ENCODE results near the gene NFIA. TPM values are rescaled to one million over a fixed set of nuclear protein-coding genes. Genes with fewer than 3 reads are reported as not detected.

NFIA gene
- polyA plus RNA-seq, 3 donors = 3.9 to 25.9 (median 18.2) TPM

DNA sequence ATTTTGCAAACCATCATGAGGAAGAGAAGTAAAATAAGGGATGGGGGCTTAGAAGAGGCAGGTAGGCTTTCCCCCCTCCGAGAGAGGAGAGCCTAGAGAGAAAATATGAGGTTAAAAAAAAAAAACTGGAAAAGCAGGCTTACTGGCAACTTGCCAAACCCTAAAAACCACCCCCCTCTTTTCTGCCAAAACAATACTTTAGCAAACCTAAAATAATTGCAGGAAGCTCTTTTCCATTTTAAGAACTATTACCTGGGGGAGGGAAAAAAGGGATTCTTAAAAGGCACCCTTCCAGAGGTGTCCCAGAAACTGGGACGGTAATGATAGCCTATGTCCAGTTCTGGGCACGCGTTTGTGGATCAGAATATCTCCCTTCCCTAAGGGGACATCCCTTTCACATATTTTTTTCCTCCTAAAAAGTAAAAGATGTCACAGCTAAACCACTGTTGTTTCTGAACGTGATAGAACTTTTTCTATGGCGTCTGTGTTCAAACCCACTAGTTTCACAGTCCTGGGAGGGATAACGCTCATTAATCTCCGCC is 1.1 kb upstream of the NFIA start:
- no peak overlapping the region for H3K27ac ChIP-seq (ENCODE audit: low read depth, low read length)
- WGBS, 3 donors = 3 to 4% (median 4%) methylated on average over 8 of the region's 8 CpGs

DNA sequence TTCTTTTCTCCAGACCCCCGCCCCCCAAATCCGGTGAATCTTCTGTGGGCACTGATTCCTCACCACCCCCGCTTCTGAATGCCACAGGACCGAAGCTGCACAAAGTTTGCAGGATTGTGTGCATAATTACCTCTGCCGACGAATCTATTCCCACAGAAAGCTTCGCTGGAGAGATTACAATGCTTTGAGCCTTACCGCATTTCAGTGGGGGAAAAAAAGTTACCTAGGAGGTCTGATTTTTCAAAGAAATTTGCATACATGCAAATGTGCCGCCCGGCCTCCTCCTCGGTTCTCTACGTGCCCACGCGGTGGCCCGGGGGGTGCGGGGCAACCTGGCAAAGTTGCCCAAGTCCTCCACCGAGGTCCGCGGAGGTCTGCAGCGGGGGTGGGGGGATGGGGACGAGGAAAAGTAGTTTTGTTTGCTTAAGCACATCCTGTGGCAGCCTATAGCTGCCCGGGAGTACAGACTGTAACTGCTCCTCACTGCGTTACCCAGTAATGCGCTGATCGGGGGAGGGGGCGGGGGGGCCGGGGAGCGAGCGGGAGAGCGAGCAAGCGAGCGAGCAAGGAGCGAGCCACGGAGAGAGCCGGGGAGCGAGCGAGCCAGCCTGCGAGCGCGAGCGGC is 563 bp upstream of the NFIA start:
- 0% methylated on average over 26 to 41 of the region's 41 CpGs for WGBS, 3 donors

DNA sequence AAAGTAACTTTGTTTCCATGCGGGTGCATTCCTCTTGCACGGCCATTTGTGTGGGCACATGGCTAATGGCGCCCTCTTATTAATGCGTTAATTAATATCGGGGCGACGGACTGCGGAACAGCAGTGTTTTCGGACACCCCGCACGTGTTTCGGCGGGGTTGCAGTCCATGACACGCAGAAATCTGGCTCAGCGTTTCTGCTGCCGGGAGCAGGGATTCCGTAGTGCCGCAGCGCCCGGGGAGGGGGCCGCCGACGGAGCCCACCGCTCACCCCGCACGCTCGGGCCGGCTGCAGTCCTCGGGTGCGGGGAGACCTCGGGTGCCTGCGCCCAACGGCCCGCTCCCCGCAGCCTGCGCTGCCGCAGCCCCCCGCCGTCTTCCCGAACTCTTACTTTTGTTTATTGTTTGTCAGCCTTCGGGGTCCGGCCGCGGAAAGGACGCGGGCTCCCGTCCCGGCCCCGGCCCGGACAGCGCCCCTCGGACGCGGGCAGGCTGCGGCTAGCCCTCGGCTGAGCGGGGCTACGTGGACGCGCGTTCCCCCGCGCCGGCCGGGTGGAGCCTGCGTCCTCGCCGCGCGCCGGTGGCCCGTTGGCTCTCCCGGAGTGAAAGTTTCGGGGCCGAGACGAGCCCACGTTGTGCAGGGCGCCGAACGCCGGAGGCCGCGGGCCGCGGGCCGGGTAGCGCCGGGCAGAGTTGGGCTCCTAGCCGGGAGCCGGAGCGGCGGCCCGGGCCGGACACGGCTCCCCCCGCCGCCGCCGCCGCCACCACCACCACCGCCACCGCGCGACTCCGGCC is 849 bp downstream of the NFIA start:
- WGBS, 3 donors = 0 to 1% (median 0%) methylated on average over 88 to 105 of the region's 105 CpGs

More for the DNA sequence above, 563 bp upstream of the NFIA start:
- peak overlapping the region; percentile 28 for H3K27ac ChIP-seq (ENCODE audit: low read depth, low read length)

DNA sequence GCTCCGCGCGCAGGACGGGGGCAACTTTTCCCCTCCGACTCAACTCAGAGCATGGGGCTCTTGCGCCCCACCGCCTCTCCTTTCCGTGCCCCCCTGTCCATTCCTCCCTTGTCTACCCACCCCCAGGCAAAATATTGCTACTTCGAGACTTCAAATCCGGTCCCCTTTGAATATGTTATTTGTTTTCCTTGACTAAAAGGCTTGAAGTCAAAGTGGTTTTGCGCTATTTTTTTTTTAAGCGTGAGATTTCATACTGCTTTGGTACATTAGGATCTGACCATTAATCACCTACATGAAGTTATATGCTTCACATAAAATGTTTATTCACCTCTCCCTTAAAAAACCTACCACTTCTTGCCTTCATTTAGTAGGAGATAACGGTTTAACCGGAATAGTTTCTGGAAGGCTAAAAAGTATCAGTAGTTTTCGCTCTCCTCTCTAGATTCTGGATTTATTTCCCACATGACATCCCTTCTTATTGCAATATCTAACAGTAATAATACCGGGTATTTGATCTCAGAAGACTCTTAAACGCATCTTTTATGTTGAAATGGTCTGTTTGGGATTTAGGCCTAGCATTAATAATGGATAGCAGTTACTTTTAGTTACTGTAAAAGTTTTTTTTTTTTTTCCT is 1.6 kb downstream of the NFIA start:
- WGBS, 3 donors = 3 to 18% (median 14%) methylated on average over 9 to 17 of the region's 17 CpGs
- peak overlapping the region; percentile 90 for H3K27ac ChIP-seq (ENCODE audit: low read depth, low read length)

More for the DNA sequence above, 849 bp downstream of the NFIA start:
- H3K27ac ChIP-seq (ENCODE audit: low read depth, low read length) = peak overlapping the region; percentile 90

DNA sequence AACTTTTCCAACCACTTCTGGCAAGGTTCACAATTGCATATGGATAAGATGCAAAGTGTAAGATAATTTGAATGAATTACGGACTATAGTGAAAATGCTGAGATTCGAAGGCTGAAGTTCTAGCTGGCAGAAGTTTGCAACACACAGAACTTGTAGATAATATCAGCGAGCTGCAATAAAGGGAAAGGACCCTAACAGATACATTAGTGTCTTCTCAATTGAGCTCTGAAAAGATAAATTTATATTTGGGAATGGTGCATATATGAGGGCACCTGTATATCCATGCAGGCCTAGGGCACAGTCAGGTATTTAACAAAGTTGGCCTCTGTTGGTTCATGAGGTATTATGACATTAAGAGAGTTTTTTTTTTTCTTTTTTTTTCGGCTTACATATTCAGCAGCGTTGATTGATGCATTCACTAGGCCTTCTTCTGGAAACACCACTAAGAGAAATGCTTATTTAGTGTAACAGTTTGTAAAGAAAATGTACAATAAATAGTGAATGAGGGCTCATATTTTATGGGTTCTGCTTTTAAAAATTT is 2.2 kb downstream of the NFIA start:
- 15 to 38% (median 37%) methylated on average over 5 of the region's 5 CpGs for WGBS, 3 donors
- H3K27ac ChIP-seq (ENCODE audit: low read depth, low read length) = no peak overlapping the region

DNA sequence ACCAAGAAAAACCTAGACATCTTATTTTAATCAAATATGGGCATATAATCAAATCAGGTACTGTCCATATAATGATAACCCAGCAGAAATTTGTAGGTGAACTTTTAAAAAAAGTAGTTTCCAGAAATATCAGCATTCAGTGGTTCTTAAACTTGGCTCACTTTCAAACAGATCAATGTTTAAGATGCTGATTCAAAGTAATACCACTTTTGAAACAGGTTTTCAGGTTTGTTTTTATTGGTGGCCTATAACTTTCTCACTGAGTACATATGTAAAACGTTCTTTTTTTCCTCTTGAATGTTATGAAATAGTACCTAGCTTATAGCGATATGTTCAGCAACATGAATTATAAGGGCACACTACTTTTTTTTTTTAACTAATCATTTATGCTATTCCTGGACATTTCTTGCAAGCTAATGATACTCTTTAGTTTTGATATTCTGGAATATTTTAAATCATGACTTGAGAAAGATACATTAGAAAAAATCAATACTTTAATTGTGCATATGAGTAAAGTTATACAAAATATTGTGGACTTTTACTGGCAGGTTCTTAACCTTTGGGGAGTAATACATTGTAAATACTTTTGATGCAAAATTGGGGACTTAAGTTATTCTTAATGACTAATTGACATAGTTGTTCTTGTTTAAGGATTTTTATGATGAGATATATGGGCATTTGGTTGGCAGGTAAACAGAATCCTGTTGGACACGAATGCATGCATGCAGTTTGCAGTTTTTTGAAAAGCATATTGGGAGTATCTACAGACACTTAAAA is 3.0 kb downstream of the NFIA start:
- WGBS, 3 donors = 14 to 35% (median 34%) methylated on average over 3 of the region's 3 CpGs
- H3K27ac ChIP-seq (ENCODE audit: low read depth, low read length) = no peak overlapping the region

DNA sequence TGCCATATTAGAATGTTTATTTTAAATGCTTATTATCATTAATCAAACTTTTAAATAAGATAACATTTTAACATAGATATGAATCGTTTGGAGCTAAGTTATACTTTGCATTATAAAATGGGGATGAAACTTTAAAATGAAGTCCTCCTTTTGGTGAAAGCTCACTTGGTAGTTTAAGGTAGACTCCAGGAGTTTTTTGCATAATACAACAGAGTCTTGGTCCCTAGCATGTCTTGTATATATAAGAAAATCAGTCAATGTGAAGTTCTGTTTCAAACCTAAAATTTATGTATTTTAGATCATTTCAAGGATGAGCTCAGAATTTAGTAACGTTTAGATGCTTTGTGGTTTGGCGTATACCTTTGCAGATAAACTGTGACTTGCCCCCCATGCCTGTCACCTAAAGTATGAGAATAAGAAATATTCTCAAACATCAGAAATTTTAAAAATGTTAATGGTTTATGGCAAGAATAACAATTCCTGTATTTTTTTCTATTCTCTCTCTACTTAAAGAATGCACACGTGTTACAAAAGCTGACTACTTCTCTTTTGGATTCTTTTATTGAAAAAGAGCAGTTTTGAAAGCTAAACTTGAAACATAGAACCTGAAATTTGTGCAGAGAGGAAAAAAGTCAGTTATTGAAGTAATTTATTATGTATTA is 3.8 kb downstream of the NFIA start:
- 30 to 46% (median 42%) methylated on average over 4 of the region's 4 CpGs for WGBS, 3 donors
- no peak overlapping the region for H3K27ac ChIP-seq (ENCODE audit: low read depth, low read length)

DNA sequence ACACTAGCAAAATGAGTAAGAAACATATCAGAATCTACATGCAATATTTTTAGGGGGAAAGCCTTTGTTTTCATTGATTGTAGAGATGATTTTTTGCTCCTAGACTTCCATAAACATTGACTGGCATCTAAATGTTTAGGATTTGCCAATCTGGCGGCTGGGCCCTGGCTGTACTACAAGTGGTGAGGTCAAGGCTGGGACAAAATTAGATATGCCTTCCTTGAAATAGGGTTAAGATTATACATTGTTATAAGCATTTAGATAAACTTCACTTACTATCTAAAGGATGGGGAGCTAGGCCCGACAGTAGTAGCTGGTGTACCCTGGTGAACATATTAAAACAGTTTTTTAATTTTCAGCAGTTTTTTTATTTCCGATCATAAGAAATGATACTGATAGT is 5.2 kb downstream of the NFIA start:
- H3K27ac ChIP-seq (ENCODE audit: low read depth, low read length) = no peak overlapping the region
- 54 to 68% (median 64%) methylated on average over 3 of the region's 3 CpGs for WGBS, 3 donors

DNA sequence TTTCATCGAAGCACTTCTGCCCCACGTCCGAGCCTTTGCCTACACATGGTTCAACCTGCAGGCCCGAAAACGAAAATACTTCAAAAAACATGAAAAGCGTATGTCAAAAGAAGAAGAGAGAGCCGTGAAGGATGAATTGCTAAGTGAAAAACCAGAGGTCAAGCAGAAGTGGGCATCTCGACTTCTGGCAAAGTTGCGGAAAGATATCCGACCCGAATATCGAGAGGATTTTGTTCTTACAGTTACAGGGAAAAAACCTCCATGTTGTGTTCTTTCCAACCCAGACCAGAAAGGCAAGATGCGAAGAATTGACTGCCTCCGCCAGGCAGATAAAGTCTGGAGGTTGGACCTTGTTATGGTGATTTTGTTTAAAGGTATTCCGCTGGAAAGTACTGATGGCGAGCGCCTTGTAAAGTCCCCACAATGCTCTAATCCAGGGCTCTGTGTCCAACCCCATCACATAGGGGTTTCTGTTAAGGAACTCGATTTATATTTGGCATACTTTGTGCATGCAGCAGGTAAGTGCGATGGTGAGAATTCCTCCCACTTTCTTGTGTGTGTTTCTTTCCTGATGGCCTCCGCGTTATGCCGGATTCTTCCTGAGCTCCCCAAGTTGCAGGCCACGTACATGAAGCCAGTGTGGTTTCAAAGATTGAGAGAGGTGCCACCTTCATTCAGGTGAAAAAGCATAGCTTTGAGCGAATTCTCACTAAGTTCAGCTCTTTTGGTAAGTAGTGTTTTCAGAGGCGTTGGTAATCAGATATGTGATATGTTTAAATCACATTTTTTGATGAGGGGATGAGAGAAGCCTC is 6.0 kb downstream of the NFIA start:
- no peak overlapping the region for H3K27ac ChIP-seq (ENCODE audit: low read depth, low read length)
- WGBS, 3 donors = 94 to 96% (median 96%) methylated on average over 25 of the region's 25 CpGs

DNA sequence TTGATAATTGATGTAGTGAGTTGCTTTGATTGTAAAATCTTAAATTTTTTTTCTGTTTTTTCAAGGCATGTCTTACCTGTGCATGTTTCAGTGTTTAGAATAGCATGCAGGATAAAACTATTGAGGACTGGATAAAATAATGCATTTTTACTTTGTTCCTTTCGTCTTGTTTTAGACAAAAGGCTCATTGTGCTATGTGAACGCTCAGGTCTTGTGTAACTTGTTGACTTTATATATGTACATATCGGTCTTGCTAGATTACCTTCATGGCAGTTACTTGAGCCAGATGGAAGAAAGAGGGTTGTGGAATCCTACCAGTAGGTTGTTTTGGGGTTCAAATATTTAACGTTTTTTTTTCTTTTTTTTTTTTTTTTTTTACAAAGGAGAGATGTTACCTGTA is 7.0 kb downstream of the NFIA start:
- WGBS, 3 donors = 23 to 75% (median 71%) methylated on average over 4 of the region's 4 CpGs

DNA sequence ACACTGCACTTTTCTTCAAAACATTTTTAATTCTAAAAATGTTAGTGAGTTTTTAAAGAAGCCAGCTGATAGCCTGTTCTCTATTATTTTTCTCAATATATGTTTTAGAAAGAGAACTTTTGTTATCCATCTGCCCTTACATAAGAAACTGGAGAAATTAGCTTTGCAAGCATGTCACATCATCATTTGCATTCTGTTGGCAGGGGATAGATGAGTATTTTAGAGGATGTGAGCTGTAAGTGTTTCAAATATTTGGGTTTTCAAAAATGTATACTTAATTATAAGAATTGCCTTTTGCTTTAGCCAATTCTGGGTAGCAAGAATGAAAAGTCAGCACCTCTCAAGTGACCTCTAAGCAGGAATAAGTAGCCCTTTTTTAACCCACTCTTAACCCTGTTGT is 7.4 kb downstream of the NFIA start:
- H3K27ac ChIP-seq (ENCODE audit: low read depth, low read length) = no peak overlapping the region

More for the DNA sequence above, 7.0 kb downstream of the NFIA start:
- no peak overlapping the region for H3K27ac ChIP-seq (ENCODE audit: low read depth, low read length)

DNA sequence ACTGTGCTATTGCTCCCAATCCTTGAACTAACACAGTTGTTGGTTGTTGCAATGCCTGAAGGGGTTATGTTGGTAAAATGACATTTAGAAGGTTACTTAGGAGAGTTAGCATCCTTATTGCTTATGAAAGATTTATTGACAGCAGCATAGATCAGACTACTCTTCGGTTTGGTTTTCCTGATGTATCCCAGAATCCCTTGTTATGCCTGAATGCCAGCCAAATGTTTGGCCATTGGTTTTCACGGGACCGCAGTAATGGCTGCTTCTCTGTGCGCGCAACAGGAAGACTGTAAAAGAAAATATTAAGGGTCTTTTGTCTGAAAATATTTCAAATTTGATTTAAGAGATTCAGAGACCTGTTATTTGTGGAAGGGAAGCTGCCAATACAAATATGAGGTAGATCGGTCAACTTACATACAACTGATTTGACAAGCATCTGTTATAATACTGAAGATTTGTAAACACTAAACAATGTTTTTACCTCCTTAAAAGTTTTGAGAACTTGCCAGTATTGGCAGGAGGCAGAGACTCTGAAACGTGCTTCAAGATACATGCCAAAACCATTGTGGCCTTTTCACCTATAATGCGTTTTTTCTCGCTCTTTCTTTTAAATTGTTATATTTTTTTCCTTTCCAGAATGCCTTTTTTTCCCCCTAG is 8.3 kb downstream of the NFIA start:
- WGBS, 3 donors = 61 to 73% (median 63%) methylated on average over 9 of the region's 9 CpGs
- H3K27ac ChIP-seq (ENCODE audit: low read depth, low read length) = no peak overlapping the region

DNA sequence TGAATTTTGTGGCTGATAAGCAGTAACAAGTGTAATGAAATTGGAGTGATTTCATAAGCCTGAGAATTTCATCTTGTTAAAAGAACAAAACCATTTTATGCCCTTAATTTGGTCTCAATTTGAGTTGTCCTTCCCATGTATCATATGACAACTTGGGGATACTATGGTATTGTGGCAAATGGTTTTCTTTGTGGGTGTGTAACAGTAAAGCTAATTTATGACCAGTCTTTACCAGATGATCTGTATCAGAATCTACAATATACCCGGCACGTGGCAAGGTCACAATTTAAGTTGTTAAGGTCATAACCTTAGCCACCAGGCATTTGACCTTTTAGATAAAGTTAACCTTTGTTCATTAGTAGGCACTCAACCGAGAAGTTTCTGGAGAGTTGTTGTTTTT is 9.1 kb downstream of the NFIA start:
- no peak overlapping the region for H3K27ac ChIP-seq (ENCODE audit: low read depth, low read length)
- 21 to 60% (median 54%) methylated on average over 3 of the region's 3 CpGs for WGBS, 3 donors

DNA sequence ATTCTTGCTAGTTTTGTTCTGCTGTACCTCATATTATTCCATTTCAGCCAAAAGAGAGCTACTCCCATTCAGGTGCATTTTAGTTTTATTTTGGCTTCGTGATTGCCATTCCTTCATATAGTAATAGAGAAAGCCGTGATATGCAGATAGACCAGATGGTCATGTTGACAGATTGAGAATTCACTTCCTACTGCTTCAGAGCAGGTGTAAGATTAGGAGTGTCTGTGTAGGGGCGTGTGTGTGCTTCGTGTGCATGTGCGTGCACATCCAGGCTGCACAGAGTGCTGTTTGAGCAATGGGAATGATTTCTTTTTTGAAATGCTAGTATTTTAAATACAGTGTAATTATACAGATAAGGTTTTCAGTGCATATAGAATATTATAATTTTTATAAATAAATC is 10.3 kb downstream of the NFIA start:
- no peak overlapping the region for H3K27ac ChIP-seq (ENCODE audit: low read depth, low read length)
- WGBS, 3 donors = 29 to 78% (median 76%) methylated on average over 5 of the region's 5 CpGs

DNA sequence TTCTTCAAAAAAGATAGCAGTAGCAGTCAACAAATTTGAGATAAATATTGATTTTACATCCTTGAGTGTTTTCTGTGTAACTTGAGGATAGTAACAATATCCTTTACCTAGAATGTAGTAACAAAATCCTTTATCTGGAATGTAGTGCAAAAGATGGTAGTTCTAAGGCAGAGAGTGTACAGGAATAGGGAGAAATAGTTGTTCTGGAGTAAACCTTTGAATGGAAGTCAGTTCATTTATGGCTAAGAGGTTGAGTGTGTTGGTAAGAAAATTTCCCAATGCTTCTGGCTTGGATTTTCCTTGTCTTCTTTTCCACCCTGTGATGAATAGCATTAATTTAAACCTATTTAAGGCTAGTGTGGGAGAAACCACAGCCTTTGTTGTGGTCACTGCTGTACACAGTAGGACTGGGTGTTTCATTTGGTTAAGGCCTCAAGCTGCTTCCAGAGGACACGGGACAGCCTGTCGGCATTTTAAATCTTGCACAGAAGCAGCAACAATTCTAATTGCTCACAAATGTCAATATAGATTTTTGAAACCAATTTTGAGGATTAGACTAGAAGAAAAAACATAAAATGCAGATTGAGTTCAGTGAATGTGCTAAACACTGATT is 11.3 kb downstream of the NFIA start:
- H3K27ac ChIP-seq (ENCODE audit: low read depth, low read length) = no peak overlapping the region
- WGBS, 3 donors = 63 to 85% (median 74%) methylated on average over 2 of the region's 2 CpGs

Measured in adipose tissue (tissue), 3 donors.